IMR-90 (cell line): ENCODE data around the gene HIRA. TPM values are rescaled to one million over a fixed set of nuclear protein-coding genes. Genes with fewer than 3 reads are reported as not detected.

Source experiments
- ATAC-seq: fragments of 200-7000 bp; cut with Tn5 transposase; 2 replicates; pipeline ENCODE4 v1.9.1; 2020; ENCODE audit warnings: low read depth, mild to moderate bottlenecking, moderate library complexity
- BruUV-seq: library from RNA; stranded (reverse); fragments of 400-500 nt; replicated peaks from 2 replicates; lab custom pipeline; 2021; lab: Mats Ljungman, UMichigan
- CTCF ChIA-PET: fragments of 300-600 bp; formaldehyde crosslinking; extraction: SDS; loops from one replicate; lab custom pipeline; 2021; ENCODE audit warnings: antibody characterized with exemption; lab: Yijun Ruan, JAX
- POLR2A ChIA-PET: fragments of 300-600 bp; sonication (Branson Sonifier 250); formaldehyde crosslinking; loops from one replicate; lab custom pipeline; 2022; ENCODE audit warnings: antibody characterized with exemption; ENCODE audit not compliant: unreplicated experiment; lab: Charles Lee
- DNase-seq: peaks from one replicate; pipeline ENCODE4 v3.0.0; 2013
- H2AFZ ChIP-seq: replicated peaks from 2 replicates; pipeline ENCODE3; 2013; ENCODE audit warnings: low read length, mild to moderate bottlenecking; ENCODE audit not compliant: poor library complexity
- H2AK5ac ChIP-seq: 2 replicates; pipeline ENCODE4 v1.6.1; 2013; ENCODE audit warnings: low read depth, low read length, inconsistent platforms
- H2AK9ac ChIP-seq: replicated peaks from 2 replicates; pipeline ENCODE3; 2013; ENCODE audit warnings: mild to moderate bottlenecking, low read depth, low read length, moderate library complexity; ENCODE audit not compliant: poor library complexity
- H2BK120ac ChIP-seq: 2 replicates; pipeline ENCODE4 v1.6.1; 2013; ENCODE audit warnings: low read depth, low read length, inconsistent platforms
- H2BK15ac ChIP-seq: 3 replicates; pipeline ENCODE4 v1.6.1; 2013; ENCODE audit warnings: low read depth, low read length, inconsistent platforms
- H2BK20ac ChIP-seq: 2 replicates; pipeline ENCODE4 v1.6.1; 2013; ENCODE audit warnings: low read depth, mild to moderate bottlenecking, inconsistent platforms, low read length, moderate library complexity
- H2BK5ac ChIP-seq: 2 replicates; pipeline ENCODE4 v1.6.1; 2013; ENCODE audit warnings: mild to moderate bottlenecking, low read depth, low read length, inconsistent platforms; ENCODE audit not compliant: poor library complexity, severe bottlenecking
- H3K14ac ChIP-seq: replicated peaks from 2 replicates; pipeline ENCODE4 v1.6.1; 2013; ENCODE audit warnings: low read depth, low read length, inconsistent platforms
- H3K18ac ChIP-seq: 2 replicates; pipeline ENCODE4 v1.6.1; 2013; ENCODE audit warnings: low read depth, low read length, control low read depth
- H3K23ac ChIP-seq: 2 replicates; pipeline ENCODE4 v1.6.1; 2013; ENCODE audit warnings: low read depth, low read length, inconsistent platforms
- H3K27ac ChIP-seq: 2 replicates; pipeline ENCODE4 v1.5.1; 2013; ENCODE audit warnings: mild to moderate bottlenecking, control low read depth, low read length; ENCODE audit not compliant: insufficient read depth
- H3K27me3 ChIP-seq: 2 replicates; pipeline ENCODE4 v1.6.1; 2013; ENCODE audit warnings: low read length; ENCODE audit not compliant: control insufficient read depth, insufficient read depth
- H3K36me3 ChIP-seq: 2 replicates; pipeline ENCODE4 v1.6.1; 2013; ENCODE audit warnings: low read length, mixed read lengths; ENCODE audit not compliant: control insufficient read depth, insufficient read depth
- H3K4ac ChIP-seq: 2 replicates; pipeline ENCODE4 v1.6.1; 2013; ENCODE audit warnings: low read depth, low read length, inconsistent platforms
- H3K4me1 ChIP-seq: 2 replicates; pipeline ENCODE4 v1.6.1; 2013; ENCODE audit warnings: low read length, mixed read lengths; ENCODE audit not compliant: control insufficient read depth, insufficient read depth
- H3K4me2 ChIP-seq: 2 replicates; pipeline ENCODE4 v1.6.1; 2013; ENCODE audit warnings: low read depth, mild to moderate bottlenecking, control low read depth, low read length, moderate library complexity
- H3K4me3 ChIP-seq: 2 replicates; pipeline ENCODE4 v1.5.1; 2013; ENCODE audit warnings: low read depth, mild to moderate bottlenecking, control low read depth, low read length, moderate library complexity; ENCODE audit not compliant: insufficient read depth
- H3K56ac ChIP-seq: 2 replicates; pipeline ENCODE4 v1.6.1; 2013; ENCODE audit warnings: low read length, inconsistent platforms; ENCODE audit not compliant: insufficient read depth; ENCODE audit errors: extremely low read depth
- H3K79me1 ChIP-seq, 2 experiments: 2 replicates each; pipeline ENCODE4 v1.6.1; 2013; ENCODE audit warnings: low read length in 2 of 2, inconsistent platforms in 1 of 2, low read depth in 1 of 2
- H3K9ac ChIP-seq: 2 replicates; pipeline ENCODE4 v1.6.1; 2013; ENCODE audit warnings: low read depth, low read length, control low read depth
- H3K9me1 ChIP-seq: 2 replicates; pipeline ENCODE4 v1.6.1; 2013; ENCODE audit warnings: low read length, inconsistent platforms; ENCODE audit not compliant: insufficient read depth
- H3K9me3 ChIP-seq: 2 replicates; pipeline ENCODE4 v1.6.1; 2013; ENCODE audit warnings: low read length; ENCODE audit not compliant: control insufficient read depth, insufficient read depth
- H4K20me1 ChIP-seq: 2 replicates; pipeline ENCODE4 v1.6.1; 2013; ENCODE audit warnings: low read length, inconsistent platforms; ENCODE audit not compliant: insufficient read depth
- H4K5ac ChIP-seq: 2 replicates; pipeline ENCODE4 v1.6.1; 2013; ENCODE audit warnings: mild to moderate bottlenecking, low read depth, low read length, control low read depth
- H4K8ac ChIP-seq, 2 experiments: 2 replicates each; pipeline ENCODE4 v1.6.1; 2013; ENCODE audit warnings: low read depth in 2 of 2, low read length in 2 of 2, control low read depth in 1 of 2, inconsistent platforms in 1 of 2
- H4K91ac ChIP-seq: 2 replicates; pipeline ENCODE4 v1.6.1; 2013; ENCODE audit warnings: low read depth, low read length, inconsistent platforms; ENCODE audit not compliant: insufficient read depth
- BHLHE40 ChIP-seq: fragments of 150-350 bp; IDR thresholded peaks from 2 replicates; pipeline ENCODE4 v1.6.1; 2016; ENCODE audit warnings: mild to moderate bottlenecking, low read depth, low read length
- CEBPB ChIP-seq: IDR thresholded peaks from 2 replicates; pipeline ENCODE4 v1.6.1; 2012; ENCODE audit warnings: low read depth, low read length, improper control_type of control experiment
- CHD1 ChIP-seq: IDR thresholded peaks from 2 replicates; pipeline ENCODE4 v1.6.1; 2012; ENCODE audit warnings: low read depth, low read length, improper control_type of control experiment
- FOS ChIP-seq: fragments of 150-350 bp; IDR thresholded peaks from 2 replicates; pipeline ENCODE4 v1.6.1; 2016; ENCODE audit warnings: low read depth, low read length
- MAFK ChIP-seq: IDR thresholded peaks from 2 replicates; pipeline ENCODE4 v1.6.1; 2012; ENCODE audit warnings: low read depth, low read length, improper control_type of control experiment
- MAZ ChIP-seq: IDR thresholded peaks from 2 replicates; pipeline ENCODE4 v1.6.1; 2012; ENCODE audit warnings: low read depth, mild to moderate bottlenecking, low read length, improper control_type of control experiment, moderate library complexity, borderline replicate concordance
- MXI1 ChIP-seq: IDR thresholded peaks from 2 replicates; pipeline ENCODE4 v1.6.1; 2012; ENCODE audit warnings: low read depth, mild to moderate bottlenecking, low read length, moderate library complexity, borderline replicate concordance
- NFE2L2 ChIP-seq: fragments of 150-350 bp; IDR thresholded peaks from 2 replicates; pipeline ENCODE4 v1.6.1; 2016; ENCODE audit warnings: low read depth, mild to moderate bottlenecking, low read length
- POLR2A ChIP-seq: IDR thresholded peaks from 2 replicates; pipeline ENCODE4 v1.6.1; 2012; ENCODE audit warnings: mild to moderate bottlenecking, low read depth, low read length
- RAD21 ChIP-seq: IDR thresholded peaks from 2 replicates; pipeline ENCODE4 v1.6.1; 2012; ENCODE audit warnings: low read length, improper control_type of control experiment
- RCOR1 ChIP-seq: IDR thresholded peaks from 2 replicates; pipeline ENCODE4 v1.6.1; 2012; ENCODE audit warnings: mild to moderate bottlenecking, low read length, improper control_type of control experiment; ENCODE audit not compliant: insufficient replicate concordance
- RFX5 ChIP-seq: IDR thresholded peaks from 2 replicates; pipeline ENCODE4 v1.8.0; 2012; ENCODE audit warnings: low read depth, mild to moderate bottlenecking, low read length, moderate library complexity
- SMC3 ChIP-seq: fragments of 150-350 bp; IDR thresholded peaks from 2 replicates; pipeline ENCODE4 v1.6.1; 2016; ENCODE audit warnings: low read depth, mild to moderate bottlenecking, antibody characterized with exemption, low read length, moderate library complexity
- WGBS, 2 experiments: methylation state at CpG; one replicate each; pipeline versions ENCODE4 v1.1.5 to v1.1.7; 2013; ENCODE audit warnings: missing lambda C conversion rate in 2 of 2; ENCODE audit not compliant: insufficient read length in 1 of 2; ENCODE audit errors: extremely low coverage in 2 of 2; 5-methylcytosine and 5-hydroxymethylcytosine counted together
- dilution Hi-C: fragments of 300-500 bp; cut with HindIII; formaldehyde crosslinking; loops from one replicate; pipeline ENCODE4 v1.14.3; 2018; ENCODE audit warnings: low sequenced_read_pairs; ENCODE audit not compliant: unreplicated experiment
- in situ Hi-C: fragments of 300-500 bp; cut with MboI; formaldehyde crosslinking; loops from 3 replicates; pipeline ENCODE4 v1.14.3; 2019; ENCODE audit warnings: low sequenced_read_pairs, inconsistent platforms, mixed read lengths
- intact Hi-C: fragments of 100-400 bp; cut with micrococcal nuclease; formaldehyde crosslinking; loops from 2 replicates; pipeline ENCODE4 v1.10.0; 2022
- polyA plus RNA-seq, 3 experiments: library from polyadenylated mRNA; depleted of rRNA; stranded (reverse); fragments of >200 nt; gene quantifications; 2 replicates each; pipeline ENCODE4 v1.2.3, GENCODE V29; 2012; ENCODE audit warnings: low replicate concordance in 1 of 3
- total RNA-seq: library from RNA; depleted of rRNA; stranded (reverse); fragments of >200 nt; gene quantifications from 2 replicates; pipeline ENCODE4 v1.2.3, GENCODE V29; 2012
- TF ChIP-seq, protein P1 (sequence below): fragments of 150-350 bp; IDR thresholded peaks from 2 replicates; pipeline ENCODE4 v1.6.1; 2017; ENCODE audit warnings: mild to moderate bottlenecking, antibody characterized with exemption, low read length, low read depth
- TF ChIP-seq, protein P2 (sequence below): fragments of 150-350 bp; IDR thresholded peaks from 2 replicates; pipeline ENCODE4 v1.6.1; 2016; ENCODE audit warnings: low read depth, mild to moderate bottlenecking, low read length, moderate library complexity, borderline replicate concordance
- TF ChIP-seq, protein P3 (sequence below): conservative IDR thresholded peaks from 2 replicates; pipeline ENCODE4 v1.5.1; 2012; ENCODE audit warnings: mild to moderate bottlenecking, low read depth, low read length, improper control_type of control experiment

Gene HIRA
- total and polyA plus RNA-seq, 2 of the 4 experiments (the other 2 are of a cell fraction), result 14.5 to 24.2 TPM

DNA sequence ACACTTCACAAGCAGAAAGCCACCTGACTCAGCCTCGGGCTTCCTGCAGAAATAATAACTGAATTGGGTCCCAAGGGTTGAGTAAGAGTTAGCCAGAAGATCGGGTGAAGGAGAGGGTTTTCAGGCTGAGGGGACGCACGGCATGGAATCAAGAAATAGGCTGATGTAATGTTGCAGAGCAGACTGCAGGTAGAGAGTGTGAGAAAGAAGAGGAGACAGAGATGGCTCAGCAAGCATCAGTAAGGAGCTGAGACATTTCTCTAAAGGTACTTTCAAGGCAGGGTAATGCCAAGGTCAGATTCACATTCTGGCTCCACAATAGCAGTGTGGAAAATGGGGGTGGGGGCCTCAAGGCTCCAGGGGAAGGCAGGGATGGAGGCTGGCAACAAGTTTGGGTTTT lies 18.6 kb downstream of the HIRA start:
- Histone ChIP-seq H3K23ac (no peak overlapping the region), H2BK15ac (no peak overlapping the region), H3K79me1 (peaks cover 37 to 82% of the 10 kb centered on the region in 2 experiments), H4K20me1 (peaks cover 44% of the 10 kb centered on the region), H4K91ac (no peak overlapping the region), H2AFZ (no peak overlapping the region), H3K14ac (no peak overlapping the region), H3K9ac (no peak overlapping the region), H3K27ac (no peak overlapping the region), H2AK5ac (no peak overlapping the region), H3K56ac (no peak overlapping the region), H3K4me2 (no peak overlapping the region), H3K36me3 (peaks cover 14% of the 10 kb centered on the region), H3K4ac (no peak overlapping the region), H3K18ac (no peak overlapping the region), H2BK20ac (no peak overlapping the region), H3K4me1 (peaks cover 3% of the 10 kb centered on the region), H3K27me3 (no peaks in the 10 kb centered on the region), H4K8ac (no peak overlapping the region), H2AK9ac (no peak overlapping the region), H4K5ac (no peak overlapping the region), H3K4me3 (no peak overlapping the region), H2BK120ac (no peak overlapping the region), H2BK5ac (no peak overlapping the region), H3K9me3 (no peaks in the 10 kb centered on the region), H3K9me1 (peaks cover 14% of the 10 kb centered on the region)
- CTCF ChIA-PET, result no interaction called here
- WGBS, 2 experiments, result no CpG with 5 or more reads among the region's 4 CpGs
- intact Hi-C loops, result no loop called here
- in situ Hi-C loops, result no loop called here
- dilution Hi-C loops, result no loop called here
- DNase-seq, result no peak
- ATAC-seq, result no peak
- no peak for TF ChIP-seq MAZ
- no peak for TF ChIP-seq MAFK
- TF ChIP-seq, protein P1, sequence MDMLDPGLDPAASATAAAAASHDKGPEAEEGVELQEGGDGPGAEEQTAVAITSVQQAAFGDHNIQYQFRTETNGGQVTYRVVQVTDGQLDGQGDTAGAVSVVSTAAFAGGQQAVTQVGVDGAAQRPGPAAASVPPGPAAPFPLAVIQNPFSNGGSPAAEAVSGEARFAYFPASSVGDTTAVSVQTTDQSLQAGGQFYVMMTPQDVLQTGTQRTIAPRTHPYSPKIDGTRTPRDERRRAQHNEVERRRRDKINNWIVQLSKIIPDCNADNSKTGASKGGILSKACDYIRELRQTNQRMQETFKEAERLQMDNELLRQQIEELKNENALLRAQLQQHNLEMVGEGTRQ, result no peak
- no peak for TF ChIP-seq RCOR1
- TF ChIP-seq MXI1, result no peak
- no peak for TF ChIP-seq POLR2A
- no peak for TF ChIP-seq NFE2L2
- TF ChIP-seq CHD1, result no peak
- TF ChIP-seq SMC3, result no peak
- TF ChIP-seq, protein P2, sequence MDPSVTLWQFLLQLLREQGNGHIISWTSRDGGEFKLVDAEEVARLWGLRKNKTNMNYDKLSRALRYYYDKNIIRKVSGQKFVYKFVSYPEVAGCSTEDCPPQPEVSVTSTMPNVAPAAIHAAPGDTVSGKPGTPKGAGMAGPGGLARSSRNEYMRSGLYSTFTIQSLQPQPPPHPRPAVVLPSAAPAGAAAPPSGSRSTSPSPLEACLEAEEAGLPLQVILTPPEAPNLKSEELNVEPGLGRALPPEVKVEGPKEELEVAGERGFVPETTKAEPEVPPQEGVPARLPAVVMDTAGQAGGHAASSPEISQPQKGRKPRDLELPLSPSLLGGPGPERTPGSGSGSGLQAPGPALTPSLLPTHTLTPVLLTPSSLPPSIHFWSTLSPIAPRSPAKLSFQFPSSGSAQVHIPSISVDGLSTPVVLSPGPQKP, result no peak
- no peak for TF ChIP-seq FOS
- no peak for TF ChIP-seq RAD21
- TF ChIP-seq, protein P3, sequence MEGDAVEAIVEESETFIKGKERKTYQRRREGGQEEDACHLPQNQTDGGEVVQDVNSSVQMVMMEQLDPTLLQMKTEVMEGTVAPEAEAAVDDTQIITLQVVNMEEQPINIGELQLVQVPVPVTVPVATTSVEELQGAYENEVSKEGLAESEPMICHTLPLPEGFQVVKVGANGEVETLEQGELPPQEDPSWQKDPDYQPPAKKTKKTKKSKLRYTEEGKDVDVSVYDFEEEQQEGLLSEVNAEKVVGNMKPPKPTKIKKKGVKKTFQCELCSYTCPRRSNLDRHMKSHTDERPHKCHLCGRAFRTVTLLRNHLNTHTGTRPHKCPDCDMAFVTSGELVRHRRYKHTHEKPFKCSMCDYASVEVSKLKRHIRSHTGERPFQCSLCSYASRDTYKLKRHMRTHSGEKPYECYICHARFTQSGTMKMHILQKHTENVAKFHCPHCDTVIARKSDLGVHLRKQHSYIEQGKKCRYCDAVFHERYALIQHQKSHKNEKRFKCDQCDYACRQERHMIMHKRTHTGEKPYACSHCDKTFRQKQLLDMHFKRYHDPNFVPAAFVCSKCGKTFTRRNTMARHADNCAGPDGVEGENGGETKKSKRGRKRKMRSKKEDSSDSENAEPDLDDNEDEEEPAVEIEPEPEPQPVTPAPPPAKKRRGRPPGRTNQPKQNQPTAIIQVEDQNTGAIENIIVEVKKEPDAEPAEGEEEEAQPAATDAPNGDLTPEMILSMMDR, result no peak
- no peak for TF ChIP-seq RFX5
- no peak for TF ChIP-seq BHLHE40
- TF ChIP-seq CEBPB, result no peak
- BruUV-seq, result no TSS peak
- POLR2A ChIA-PET, result no interaction called here
